HG03060 (cell line): ENCODE measurements around the gene NEU4.

Source experiments
- ATAC-seq: cut with Tn5 transposase; IDR thresholded peaks from one replicate; pipeline ENCODE4 v1.9.1; 2021; ENCODE audit warnings: low read depth, moderate number of reproducible peaks; ENCODE audit not compliant: unreplicated experiment

Gene NEU4

GRCh38 chr2:241860184-241861078 is 51.4 kb downstream of the NEU4 start:
- ATAC-seq = no peak

- no peak for ATAC-seq
Measured at GRCh38 chr2:241861264-241861663, 52.3 kb downstream of the NEU4 start.

- no peak for ATAC-seq
Measured at GRCh38 chr2:241862093-241862492, 53.1 kb downstream of the NEU4 start.

GRCh38 chr2:241862775-241863535 is 54.0 kb downstream of the NEU4 start:
- no peak for ATAC-seq

- no peak for ATAC-seq
Measured at GRCh38 chr2:241863536-241863954, 54.6 kb downstream of the NEU4 start.

- no peak for ATAC-seq
Measured at GRCh38 chr2:241864168-241864849, 55.3 kb downstream of the NEU4 start.

- no peak for ATAC-seq
Measured at GRCh38 chr2:241864850-241865213, 55.8 kb downstream of the NEU4 start.

- ATAC-seq = no peak
Measured at GRCh38 chr2:241865416-241865956, 56.5 kb downstream of the NEU4 start.

GRCh38 chr2:241865957-241866789 is 57.2 kb downstream of the NEU4 start:
- ATAC-seq = no peak
